ENCODE data around the gene ANKRD23.

DNA sequence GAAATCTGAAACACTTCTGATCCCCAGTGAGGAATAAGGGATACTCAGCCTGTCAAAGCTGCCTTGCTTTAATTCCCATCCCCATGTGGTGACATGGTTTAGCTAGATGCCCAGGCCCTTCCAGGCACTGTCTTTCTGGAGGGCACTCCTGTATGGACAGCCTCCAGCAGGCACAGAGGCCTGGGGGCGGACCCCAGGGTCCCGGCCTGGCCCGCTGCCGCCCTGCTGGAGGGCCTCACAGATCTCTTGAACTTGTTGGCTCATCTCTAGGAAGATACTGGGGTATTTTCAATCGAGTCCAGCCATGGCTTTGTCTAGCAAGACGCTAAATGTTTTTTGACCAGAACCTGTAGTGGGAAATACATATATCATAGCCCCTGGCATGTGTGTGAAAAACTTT is 48.7 kb downstream of the ANKRD23 start:
- TF ChIP-seq, protein P1, sequence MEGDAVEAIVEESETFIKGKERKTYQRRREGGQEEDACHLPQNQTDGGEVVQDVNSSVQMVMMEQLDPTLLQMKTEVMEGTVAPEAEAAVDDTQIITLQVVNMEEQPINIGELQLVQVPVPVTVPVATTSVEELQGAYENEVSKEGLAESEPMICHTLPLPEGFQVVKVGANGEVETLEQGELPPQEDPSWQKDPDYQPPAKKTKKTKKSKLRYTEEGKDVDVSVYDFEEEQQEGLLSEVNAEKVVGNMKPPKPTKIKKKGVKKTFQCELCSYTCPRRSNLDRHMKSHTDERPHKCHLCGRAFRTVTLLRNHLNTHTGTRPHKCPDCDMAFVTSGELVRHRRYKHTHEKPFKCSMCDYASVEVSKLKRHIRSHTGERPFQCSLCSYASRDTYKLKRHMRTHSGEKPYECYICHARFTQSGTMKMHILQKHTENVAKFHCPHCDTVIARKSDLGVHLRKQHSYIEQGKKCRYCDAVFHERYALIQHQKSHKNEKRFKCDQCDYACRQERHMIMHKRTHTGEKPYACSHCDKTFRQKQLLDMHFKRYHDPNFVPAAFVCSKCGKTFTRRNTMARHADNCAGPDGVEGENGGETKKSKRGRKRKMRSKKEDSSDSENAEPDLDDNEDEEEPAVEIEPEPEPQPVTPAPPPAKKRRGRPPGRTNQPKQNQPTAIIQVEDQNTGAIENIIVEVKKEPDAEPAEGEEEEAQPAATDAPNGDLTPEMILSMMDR (IDR thresholded peaks at IDR 0.05): no peak
- no peak for TF ChIP-seq POLR2A (IDR thresholded peaks at IDR 0.05)

All from heart left ventricle (tissue), 13 donors.